ENCODE results near the gene NR1H3.

Gene NR1H3

DNA sequence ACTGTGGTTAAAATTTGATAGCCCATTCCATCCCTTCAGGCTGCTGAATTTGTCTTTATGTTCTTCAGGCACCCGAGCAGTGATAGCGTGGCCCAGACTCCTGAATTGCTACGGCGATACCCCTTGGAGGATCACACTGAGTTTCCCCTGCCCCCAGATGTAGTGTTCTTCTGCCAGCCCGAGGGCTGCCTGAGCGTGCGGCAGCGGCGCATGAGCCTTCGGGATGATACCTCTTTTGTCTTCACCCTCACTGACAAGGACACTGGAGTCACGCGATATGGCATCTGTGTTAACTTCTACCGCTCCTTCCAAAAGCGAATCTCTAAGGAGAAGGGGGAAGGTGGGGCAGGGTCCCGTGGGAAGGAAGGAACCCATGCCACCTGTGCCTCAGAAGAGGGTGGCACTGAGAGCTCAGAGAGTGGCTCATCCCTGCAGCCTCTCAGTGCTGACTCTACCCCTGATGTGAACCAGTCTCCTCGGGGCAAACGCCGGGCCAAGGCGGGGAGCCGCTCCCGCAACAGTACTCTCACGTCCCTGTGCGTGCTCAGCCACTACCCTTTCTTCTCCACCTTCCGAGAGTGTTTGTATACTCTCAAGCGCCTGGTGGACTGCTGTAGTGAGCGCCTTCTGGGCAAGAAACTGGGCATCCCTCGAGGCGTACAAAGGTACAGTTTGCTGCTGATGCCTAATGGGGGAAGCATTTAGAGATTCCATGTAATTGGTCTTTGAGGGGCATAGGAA is 16.9 kb downstream of the NR1H3 start:
- no peak for DNase-seq (ENCODE audit: low read depth)
- TF ChIP-seq, protein P1, sequence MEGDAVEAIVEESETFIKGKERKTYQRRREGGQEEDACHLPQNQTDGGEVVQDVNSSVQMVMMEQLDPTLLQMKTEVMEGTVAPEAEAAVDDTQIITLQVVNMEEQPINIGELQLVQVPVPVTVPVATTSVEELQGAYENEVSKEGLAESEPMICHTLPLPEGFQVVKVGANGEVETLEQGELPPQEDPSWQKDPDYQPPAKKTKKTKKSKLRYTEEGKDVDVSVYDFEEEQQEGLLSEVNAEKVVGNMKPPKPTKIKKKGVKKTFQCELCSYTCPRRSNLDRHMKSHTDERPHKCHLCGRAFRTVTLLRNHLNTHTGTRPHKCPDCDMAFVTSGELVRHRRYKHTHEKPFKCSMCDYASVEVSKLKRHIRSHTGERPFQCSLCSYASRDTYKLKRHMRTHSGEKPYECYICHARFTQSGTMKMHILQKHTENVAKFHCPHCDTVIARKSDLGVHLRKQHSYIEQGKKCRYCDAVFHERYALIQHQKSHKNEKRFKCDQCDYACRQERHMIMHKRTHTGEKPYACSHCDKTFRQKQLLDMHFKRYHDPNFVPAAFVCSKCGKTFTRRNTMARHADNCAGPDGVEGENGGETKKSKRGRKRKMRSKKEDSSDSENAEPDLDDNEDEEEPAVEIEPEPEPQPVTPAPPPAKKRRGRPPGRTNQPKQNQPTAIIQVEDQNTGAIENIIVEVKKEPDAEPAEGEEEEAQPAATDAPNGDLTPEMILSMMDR (IDR thresholded peaks at IDR 0.05; ENCODE audit: low read depth, low read length, missing control alignments) = no peak
- H3K4me3 ChIP-seq (ENCODE audit: low read depth, low read length) = no peak overlapping the region

DNA sequence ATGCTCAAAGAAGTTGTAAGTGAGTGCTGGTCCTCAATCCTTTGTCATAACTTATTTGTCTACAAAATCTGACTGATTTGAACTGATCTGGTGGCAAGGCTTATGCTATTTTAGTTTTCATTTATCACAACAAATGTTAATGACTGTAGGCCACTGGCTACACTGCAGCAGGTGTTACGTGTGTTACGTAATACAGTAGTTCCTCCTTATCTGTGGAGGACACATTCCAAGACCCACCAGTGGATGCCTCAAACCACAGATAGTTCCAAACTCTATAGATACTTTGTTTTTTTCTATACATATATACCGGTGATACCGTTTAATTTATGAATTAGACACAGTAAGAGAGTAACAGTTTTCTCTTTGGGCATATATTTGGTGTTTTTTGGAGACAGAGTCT is 19.1 kb downstream of the NR1H3 start:
- TF ChIP-seq, protein P1 (IDR thresholded peaks at IDR 0.05; ENCODE audit: low read depth, low read length, missing control alignments) = no peak
- no peak overlapping the region for H3K4me3 ChIP-seq (ENCODE audit: low read depth, low read length)

DNA sequence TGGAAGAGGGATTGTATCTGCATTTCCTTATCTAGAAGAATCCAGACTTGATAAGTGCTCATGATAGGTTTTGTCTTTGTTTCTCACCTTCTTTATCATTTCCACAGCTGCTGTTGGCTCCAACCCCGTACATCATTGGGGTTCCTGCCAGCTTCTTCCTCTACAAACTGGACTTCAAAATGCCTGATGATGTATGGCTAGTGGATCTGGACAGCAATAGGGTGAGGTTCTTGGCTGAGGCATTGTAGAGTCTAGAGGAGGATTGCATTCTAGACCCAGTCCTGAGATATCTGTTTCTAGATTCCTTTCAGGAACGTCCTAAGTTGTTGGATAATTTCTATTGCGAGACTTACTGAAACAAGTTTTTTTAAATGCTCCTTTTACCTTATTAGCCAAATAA is 20.3 kb downstream of the NR1H3 start:
- TF ChIP-seq, protein P1 (IDR thresholded peaks at IDR 0.05; ENCODE audit: low read depth, low read length, missing control alignments) = no peak
- no peak overlapping the region for H3K4me3 ChIP-seq (ENCODE audit: low read depth, low read length)
- DNase-seq (ENCODE audit: low read depth) = no peak

More for the DNA sequence above, 19.1 kb downstream of the NR1H3 start:
- DNase-seq (ENCODE audit: low read depth) = no peak

DNA sequence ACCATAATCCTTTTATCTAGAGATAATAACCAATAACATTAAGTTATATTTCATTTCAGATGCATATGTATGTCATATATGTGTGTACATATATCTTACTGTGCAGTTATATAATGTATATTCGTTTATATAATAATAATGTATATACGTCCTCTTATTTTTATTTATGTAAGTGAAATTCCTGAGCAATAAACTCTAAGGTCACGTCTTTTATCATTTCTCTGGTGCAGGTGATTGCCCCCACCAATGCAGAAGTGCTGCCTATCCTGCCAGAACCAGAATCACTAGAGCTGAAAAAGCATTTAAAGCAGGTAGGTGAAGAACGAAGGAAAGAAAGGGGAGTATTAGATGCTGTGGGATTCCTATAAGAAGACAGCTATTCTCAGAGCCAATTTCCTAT is 21.0 kb downstream of the NR1H3 start:
- H3K4me3 ChIP-seq (ENCODE audit: low read depth, low read length) = no peak overlapping the region
- DNase-seq (ENCODE audit: low read depth) = no peak

DNA sequence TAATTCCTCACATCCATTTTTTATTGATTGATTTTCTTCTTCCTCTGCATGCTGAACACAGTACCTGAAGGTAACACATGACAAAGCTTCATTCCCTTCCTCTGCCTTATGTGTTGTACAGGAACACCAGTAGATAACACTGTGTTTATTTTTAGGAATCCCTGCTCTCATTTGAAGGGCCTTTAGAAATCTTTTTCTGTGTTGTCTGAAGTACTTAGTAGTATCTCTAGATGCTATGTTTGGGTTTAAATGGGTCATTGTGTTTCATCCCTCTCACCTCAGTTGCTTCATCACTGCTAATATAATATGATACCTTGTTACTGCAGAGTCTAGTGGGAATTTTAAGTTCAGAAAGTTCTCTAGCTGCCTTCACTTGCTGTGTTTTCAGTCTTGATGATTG is 22.3 kb downstream of the NR1H3 start:
- no peak for DNase-seq (ENCODE audit: low read depth)
- TF ChIP-seq, protein P1 (IDR thresholded peaks at IDR 0.05; ENCODE audit: low read depth, low read length, missing control alignments) = no peak
- H3K4me3 ChIP-seq (ENCODE audit: low read depth, low read length) = no peak overlapping the region

More for the DNA sequence above, 21.0 kb downstream of the NR1H3 start:
- TF ChIP-seq, protein P1 (IDR thresholded peaks at IDR 0.05; ENCODE audit: low read depth, low read length, missing control alignments) = no peak

- TF ChIP-seq, protein P1 (IDR thresholded peaks at IDR 0.05; ENCODE audit: low read depth, low read length, missing control alignments) = no peak
- no peak overlapping the region for H3K4me3 ChIP-seq (ENCODE audit: low read depth, low read length)
- no peak for DNase-seq (ENCODE audit: low read depth)
Observed at GRCh38 chr11:47280860-47281259, 23.1 kb downstream of the NR1H3 start.

- no peak for DNase-seq (ENCODE audit: low read depth)
- H3K4me3 ChIP-seq (ENCODE audit: low read depth, low read length) = no peak overlapping the region
- TF ChIP-seq, protein P1 (IDR thresholded peaks at IDR 0.05; ENCODE audit: low read depth, low read length, missing control alignments) = no peak
Observed at GRCh38 chr11:47282462-47282861, 24.7 kb downstream of the NR1H3 start.

All from GM12864 (cell line).